Measurements from ENCODE around the gene LRMDA.

LRMDA gene

GRCh38 chr10:76302481-76302880, 871.1 kb downstream of the LRMDA start:
- DNase-seq = no peak

- DNase-seq = no peak
Observed at GRCh38 chr10:76302961-76303630, 871.7 kb downstream of the LRMDA start.

GRCh38 chr10:76303682-76304316, 872.4 kb downstream of the LRMDA start:
- DNase-seq = peak; percentile 5 to 69

GRCh38 chr10:76305930-76306615, 874.6 kb downstream of the LRMDA start:
- DNase-seq = no peak

- no peak for DNase-seq
Observed at GRCh38 chr10:76306856-76307255, 875.4 kb downstream of the LRMDA start.

- DNase-seq = no peak
Observed at GRCh38 chr10:76309070-76309469, 877.6 kb downstream of the LRMDA start.

- no peak for DNase-seq
Observed at GRCh38 chr10:76309741-76310587, 878.5 kb downstream of the LRMDA start.

- no peak for DNase-seq
Observed at GRCh38 chr10:76310588-76311080, 879.2 kb downstream of the LRMDA start.

- DNase-seq = no peak
Observed at GRCh38 chr10:76311752-76312636, 880.6 kb downstream of the LRMDA start.

GRCh38 chr10:76315240-76315639, 883.8 kb downstream of the LRMDA start:
- no peak for DNase-seq

GRCh38 chr10:76316234-76316633, 884.8 kb downstream of the LRMDA start:
- no peak for DNase-seq

GRCh38 chr10:76317078-76317477, 885.7 kb downstream of the LRMDA start:
- DNase-seq = no peak

GRCh38 chr10:76318211-76318610, 886.8 kb downstream of the LRMDA start:
- no peak for DNase-seq

GRCh38 chr10:76319661-76320060, 888.2 kb downstream of the LRMDA start:
- no peak for DNase-seq

GRCh38 chr10:76324283-76324682, 892.9 kb downstream of the LRMDA start:
- no peak for DNase-seq

GRCh38 chr10:76327441-76327840, 896.0 kb downstream of the LRMDA start:
- DNase-seq = no peak

GRCh38 chr10:76328348-76328747, 896.9 kb downstream of the LRMDA start:
- no peak for DNase-seq

- DNase-seq = no peak
Observed at GRCh38 chr10:76329891-76330575, 898.6 kb downstream of the LRMDA start.

- no peak for DNase-seq
Observed at GRCh38 chr10:76331742-76332141, 900.3 kb downstream of the LRMDA start.

- DNase-seq = no peak
Observed at GRCh38 chr10:76333326-76333725, 901.9 kb downstream of the LRMDA start.

- DNase-seq = no peak
Observed at GRCh38 chr10:76333796-76334195, 902.4 kb downstream of the LRMDA start.
